GM15510 (cell line): ENCODE results near the gene DEDD2.

ENCODE experiments used
- POLR2A ChIP-seq: IDR thresholded peaks from 3 replicates; pipeline ENCODE4 v1.6.1; 2011; ENCODE audit warnings: borderline replicate concordance; ENCODE audit not compliant: insufficient read length; ENCODE audit errors: extremely low read depth

Gene DEDD2

DNA sequence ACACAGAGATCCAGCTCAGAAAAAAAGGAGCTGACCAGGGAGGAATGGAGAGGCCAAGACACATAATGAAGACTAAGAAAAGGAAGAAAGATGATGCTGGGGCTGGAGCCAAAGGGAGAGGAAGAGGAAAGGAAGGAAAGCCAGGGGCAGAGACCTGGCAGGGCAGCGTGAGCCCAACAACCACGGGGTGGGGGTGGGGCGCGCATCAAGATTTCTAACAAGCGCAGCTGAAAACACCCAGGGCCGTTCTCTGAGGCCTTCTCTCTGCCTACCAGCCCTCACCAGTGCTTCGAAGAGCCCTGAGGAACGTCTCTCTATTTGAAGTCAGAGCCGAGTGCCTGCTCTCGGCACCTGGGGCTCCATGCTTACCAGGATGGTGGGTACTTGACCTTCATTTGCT is 61.7 kb downstream of the DEDD2 start:
- TF ChIP-seq POLR2A = no peak

DNA sequence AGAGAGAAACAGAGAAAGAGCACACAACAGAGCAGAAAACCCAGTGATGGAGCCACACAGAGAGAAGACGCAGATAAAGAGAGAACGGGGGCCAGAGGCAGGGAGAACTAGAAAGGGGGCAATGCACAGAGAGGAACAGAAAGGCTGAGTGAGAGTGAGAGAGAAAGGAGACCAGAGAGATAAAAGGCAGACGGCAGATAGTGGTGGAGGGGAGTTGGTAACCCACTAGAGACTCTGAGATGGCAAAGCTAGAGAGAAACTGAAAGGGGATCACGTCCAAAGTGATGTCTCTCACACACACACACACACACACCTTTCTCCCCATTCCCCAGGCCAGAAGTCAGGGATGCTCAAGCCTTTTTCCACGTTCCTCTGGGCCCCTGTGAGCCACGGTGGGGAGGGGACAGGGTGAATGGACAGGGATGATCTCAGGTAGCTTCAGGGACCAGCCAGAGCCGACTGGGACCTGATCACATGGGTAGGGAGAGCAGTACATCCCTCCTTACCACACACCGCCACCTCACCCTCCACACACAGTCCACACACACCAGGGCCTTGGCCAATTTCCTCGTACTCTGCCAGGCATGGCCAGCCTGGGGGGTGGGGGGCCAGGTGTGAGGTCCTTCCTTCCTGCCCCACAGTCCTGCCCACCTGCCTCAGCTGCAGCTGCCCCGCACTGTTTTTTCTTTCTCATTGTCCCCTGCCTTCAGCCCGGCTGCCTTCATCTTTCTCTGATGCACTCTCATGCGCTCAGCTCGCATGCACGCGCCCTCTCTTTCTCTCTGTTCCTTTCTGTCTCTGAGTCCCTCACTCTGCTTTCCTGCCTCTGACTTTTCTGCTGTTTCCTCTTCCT is 62.8 kb downstream of the DEDD2 start:
- TF ChIP-seq POLR2A = no peak

DNA sequence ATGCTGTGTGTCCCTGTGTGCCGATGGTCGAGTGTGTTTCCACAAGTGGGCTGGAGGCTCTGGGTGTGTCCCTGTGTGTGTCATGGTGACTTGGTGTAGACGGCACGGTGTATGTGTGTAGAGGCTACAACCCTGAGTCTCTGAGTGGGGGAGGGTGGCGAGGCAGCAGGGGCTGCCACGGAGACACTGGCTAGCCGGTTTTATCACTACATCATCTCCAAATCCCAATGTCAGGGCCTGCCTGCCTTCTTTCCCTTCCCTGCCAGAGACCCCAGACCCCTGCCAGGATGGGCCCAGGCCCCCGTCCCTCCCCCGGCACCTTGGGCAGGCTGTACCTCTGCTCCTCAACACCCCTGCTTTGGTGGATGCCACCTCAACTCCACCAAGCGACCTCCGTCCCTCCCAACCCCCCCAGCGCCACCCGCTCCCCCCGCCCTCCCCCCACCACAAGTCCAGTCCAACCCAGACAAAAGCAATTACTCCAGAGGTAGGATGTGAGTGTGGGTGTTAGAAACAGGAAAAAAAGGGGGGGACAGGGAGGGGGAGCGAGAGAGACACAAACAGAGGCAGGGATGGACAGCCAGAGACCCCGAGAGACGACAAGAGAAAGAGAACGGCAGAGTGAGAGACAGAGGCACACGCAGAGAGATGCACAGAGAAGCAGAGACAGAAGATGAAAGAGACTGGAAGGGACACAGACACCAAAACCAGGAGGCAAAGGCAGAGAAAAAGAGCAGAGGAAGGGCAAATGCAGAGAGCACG is 63.6 kb downstream of the DEDD2 start:
- TF ChIP-seq POLR2A = no peak

DNA sequence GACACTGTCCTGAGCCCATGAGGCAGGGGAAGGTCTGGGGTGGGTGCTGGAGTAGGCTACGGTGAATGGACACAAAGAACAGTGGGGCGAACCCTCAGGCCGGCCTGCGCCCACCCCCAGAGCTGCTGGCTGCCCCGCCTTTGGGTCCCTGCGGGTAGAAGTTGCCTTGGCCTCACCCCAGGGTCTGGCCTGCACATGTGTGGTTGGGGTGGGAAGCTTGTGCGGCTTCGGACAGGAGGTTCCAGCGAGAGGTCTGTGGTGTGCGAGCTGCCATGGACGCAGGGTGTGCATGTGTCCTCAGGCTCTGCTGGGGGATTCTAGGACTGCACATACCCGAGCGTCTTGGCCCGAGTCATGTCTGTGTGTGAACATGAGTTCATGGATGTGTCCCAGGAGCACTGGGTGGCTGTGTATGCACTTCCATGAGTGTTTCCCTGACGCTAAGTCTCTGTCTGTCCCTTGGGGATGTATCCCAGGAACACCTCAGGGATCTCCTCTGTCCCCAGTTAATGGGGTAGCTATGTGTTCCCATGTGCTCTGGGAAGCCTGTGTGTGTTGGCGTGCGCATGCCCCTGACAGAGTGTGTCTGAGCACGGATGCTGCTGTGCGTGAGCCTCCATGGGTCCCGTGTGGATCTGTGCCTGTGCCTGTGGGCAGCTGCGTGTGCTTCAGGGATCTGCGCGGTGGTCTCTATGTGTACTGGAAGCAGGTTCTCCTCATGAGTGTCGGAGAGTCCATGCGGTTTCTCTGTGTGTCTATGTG is 64.4 kb downstream of the DEDD2 start:
- TF ChIP-seq POLR2A = no peak

DNA sequence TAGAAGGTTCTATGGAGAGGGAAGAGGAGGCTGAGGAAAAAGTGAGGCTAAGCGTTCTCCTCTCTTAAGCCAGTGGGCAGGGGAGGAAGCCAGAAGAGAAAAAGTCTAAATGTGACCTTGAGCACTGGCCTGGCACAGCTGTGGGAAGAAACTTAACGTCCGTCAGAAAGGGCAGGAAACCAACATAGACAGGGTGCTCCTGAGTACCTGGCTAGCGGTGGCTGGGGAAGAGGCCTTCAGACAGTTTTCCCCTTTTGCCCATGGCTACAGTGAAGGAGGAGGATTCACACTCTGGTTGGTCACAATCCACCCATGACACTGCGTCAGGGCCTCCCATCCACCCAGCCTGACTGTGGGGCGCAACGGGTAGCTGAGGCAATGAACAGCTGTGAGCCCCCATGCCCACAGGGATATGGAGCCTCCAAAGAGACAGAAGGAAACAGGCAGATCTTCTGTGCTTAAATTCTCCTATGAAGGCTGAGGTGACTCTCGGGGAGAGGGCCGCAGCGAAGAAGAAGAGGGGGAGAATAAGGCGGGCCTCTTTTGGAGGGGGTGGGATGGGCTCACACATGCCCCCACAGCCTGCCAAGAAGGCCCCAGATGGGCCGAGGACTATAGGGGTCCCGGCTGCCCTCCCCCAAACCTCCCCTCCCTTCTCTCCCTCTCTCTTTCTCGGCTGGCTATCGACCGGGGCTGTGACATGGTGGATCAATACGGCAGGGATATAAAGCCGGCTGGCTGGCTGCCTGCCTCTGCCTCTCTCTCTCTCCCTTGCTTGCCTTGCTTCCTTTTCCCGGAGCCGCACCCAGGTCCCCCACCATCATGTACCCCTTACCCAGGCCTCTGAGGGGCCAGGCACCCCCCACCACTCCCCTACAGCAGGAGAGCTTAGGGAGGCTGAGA is 65.4 kb downstream of the DEDD2 start:
- TF ChIP-seq POLR2A = no peak

DNA sequence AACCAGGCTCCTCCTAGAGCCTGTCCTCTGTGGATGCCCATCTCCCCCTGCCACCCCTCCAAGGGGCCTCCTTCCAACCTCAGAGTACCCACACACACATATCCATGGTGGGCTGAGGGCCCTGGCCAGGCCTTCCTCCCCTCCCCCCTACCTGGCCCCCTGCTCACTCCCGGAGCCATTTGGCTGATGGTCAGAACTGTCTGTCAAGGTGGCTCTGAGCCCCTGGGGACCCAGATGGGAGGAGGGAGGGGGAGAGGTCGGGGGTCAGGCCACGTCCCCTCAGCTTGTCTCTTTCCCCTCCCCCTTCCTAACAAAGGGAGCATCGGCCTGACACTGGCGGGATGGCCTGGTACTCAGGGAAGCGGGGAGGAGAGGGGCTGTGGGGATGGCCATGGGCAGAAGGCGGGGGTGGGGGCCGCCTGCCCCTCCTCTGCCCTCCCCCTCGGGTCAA is 66.5 kb downstream of the DEDD2 start:
- no peak for TF ChIP-seq POLR2A

DNA sequence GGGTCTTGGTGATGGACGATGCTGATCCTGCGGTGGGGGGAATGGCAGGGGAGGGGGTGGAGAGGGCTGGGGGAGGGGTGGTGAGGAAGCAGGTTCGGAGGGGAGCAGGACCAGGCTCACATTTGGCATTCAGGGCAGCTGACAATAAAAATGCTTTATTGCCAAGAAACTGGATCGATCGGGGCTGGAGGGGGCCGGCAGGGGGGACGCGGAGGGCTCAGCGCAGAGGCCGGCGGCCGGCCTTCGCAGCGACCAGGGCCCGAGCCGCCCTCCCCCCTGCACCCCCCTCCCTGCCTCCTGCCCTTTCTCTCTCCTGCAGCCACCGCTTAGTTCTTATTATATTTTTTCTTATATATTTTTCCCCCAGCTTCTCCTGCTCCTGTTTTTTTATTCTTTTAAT is 67.1 kb downstream of the DEDD2 start:
- TF ChIP-seq POLR2A = no peak

DNA sequence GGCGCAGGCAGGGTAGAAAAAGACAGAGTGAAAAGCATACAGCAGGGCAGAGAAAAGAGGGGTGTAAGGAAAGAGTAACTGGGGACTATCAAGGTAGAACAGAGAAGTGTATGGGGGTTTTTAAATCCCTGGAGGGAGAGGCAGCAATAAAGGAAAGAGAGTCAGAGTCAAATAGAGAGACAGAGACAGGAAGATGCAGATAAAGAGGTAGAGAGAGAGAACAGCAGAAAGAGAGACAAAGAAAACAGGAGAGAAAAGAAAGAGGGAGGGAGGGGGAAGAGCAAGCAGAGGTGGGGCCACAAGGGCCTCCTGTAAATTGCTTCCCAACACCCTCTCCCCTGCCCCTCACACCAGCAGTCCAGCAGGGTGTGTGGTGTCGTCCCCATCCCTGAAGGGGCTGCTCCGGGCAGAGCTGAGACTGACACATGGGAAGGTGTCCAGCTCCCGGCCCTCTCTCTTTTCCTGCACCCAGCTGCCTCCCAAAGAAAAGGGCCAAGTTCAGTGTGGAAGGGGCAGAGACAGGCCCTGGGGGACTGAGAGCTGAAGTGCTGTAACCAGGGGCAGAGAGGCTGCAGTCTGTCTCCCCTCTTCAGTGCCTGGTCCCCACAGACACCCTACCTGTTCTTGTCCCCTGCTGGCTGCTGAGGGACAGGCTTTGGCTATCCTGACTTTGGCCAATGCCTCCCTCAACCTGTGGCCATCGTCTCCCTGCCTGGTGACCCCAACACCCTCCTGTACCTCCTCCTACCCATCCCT is 67.9 kb downstream of the DEDD2 start:
- TF ChIP-seq POLR2A = no peak
